SHP77 treated with DMSO at 0.1 percent for 48 hours (cell line): Measurements from ENCODE around the gene AQP7.
"Not testable (repeated sequence)": the region's sequence is repeated elsewhere in the genome, so short reads cannot be mapped to it uniquely, and the experiment has no call there.

ENCODE experiments used
- DNase-seq: peaks from one replicate; lab custom pipeline; 2025; lab: John Stamatoyannopoulos, UW

The AQP7 gene

GRCh38 chr9:33374634-33375237, 27.6 kb downstream of the AQP7 start:
- DNase-seq: no peak

DNA sequence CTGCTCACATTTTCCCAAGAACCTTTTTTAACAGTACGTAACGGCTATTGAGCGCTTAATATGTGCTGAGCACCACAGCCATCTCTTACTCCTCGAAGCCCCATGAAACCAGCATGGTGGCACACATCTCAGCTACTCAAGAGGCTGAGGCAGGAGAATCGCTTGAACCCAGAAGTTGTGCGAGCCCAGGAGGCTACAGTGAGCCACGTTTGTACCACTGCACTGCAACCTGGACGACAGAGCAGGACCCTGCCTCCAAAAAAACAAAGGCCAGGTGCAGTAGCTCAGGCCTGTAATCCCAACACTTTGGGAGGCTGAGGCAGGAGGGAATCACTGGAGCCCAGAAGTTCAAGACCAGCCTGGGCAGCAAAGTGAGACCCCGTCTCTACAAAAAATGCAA, 28.2 kb downstream of the AQP7 start:
- no peak for DNase-seq

DNA sequence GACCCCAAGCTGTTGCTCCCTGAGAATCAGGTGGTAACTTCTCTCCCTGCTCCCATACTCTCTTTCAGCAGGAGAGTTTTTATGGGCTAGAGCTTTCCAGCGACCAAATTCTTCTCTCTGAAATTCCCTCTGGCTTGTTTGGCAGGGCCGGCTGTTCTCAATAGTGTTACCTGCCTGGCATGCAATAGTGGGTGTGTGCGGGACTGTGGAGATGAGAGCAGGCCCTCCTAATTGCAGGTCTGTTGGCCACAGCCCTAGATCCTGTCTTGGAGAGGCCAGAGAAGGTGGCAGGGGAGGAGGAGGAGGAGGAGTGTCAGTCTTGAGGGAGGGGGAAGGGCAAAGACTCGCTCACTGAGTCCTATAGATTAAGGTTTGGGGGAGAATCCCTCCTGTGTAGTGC, 29.5 kb downstream of the AQP7 start:
- no peak for DNase-seq

DNA sequence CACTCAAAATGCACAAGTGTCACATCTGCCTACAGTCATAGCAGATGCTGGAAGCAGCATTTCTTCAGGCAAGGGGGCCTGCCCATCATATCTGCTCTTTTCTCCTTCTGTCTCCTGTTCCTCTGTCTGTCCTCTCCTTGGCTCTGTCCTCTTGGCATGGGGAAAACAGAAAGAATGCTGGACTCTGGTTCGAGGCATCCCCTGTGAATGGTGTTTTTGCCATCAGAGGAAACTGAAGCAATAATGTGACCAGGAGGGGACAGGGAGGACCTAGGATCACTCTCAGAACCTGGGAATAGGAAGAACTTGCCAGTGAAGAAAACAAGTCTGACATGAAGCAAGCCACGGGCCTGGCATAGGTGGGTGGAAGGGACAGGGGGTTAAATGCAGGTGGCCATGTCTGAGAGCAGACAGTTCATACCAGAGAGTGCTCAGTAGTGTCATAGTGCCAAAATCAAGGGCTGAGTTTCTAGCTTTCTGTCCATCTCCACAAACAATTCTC, 35.3 kb downstream of the AQP7 start:
- DNase-seq: no peak

- not testable (repeated sequence) for DNase-seq
Observed at GRCh38 chr9:33364814-33365213, 37.6 kb downstream of the AQP7 start.

DNA sequence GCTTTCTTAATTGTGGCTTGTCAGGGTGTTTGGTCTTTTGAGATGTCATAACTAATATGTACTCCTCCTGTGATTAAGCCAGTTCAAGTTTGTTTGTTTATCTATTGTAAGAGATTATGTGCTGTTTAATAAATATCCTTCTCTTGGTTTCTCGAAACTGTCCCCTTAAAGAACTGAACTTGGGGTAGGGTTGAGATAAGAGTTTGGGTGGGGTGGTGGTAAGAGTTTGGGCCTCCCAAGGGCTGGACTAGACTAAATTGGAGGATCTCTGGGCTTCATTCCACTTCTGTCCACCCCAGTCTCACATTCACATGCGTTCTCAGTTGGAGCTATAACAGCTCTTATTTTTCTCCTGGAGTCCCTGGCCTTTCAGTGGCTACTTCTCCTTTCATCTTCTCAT, 38.2 kb downstream of the AQP7 start:
- DNase-seq: no peak

- DNase-seq: not testable (repeated sequence)
Observed at GRCh38 chr9:33358641-33359040, 43.7 kb downstream of the AQP7 start.

- no peak for DNase-seq
Observed at GRCh38 chr9:33355933-33356332, 46.4 kb downstream of the AQP7 start.

DNA sequence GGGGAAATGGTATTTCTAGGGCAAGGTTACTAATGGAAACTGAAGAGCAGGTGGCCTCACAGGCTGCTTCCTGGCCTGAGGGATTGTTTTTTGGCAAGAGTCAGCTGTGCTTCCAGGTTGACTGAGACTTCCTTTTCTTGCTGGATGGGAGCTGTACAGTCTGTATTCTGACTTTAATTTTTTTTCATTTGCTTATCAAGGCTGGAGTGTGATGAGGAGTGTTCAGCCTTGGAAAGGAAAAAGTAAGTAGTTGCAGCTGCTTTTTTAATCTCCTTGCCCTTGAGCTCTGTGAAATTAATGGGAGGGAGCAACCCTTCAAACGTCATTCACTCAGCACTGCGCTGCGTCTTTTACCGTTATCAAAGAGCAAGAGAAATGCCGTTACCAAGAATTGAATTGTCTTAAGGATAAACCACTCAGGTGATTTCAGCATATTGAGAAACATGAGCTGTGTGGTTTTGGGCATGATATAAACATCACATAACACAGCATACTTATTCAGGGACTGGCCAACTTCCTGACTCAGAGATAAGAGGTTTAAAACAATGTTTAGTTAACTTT, 47.6 kb downstream of the AQP7 start:
- DNase-seq: no peak

GRCh38 chr9:33351547-33351946, 50.8 kb downstream of the AQP7 start:
- no peak for DNase-seq

GRCh38 chr9:33350310-33350709, 52.1 kb downstream of the AQP7 start:
- DNase-seq: no peak

DNA sequence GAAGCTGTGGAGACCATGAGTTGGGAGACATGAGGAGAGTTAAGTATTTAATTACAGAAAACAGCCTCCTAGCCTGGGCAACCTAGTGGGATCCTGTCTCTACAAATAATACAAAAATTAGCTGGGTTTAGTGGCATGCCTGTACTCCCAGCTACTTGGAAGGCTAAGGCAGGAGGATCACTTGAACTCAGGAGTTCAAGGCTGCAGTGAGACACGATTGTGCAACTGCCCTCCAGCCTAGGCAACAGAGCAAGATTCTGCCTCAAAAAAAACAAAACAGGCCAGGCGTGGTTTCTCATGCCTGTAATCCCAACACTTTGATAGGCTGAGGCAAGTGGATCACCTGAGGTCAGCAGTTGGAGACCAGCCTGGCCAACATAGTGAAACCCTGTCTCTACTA, 52.6 kb downstream of the AQP7 start:
- no peak for DNase-seq

GRCh38 chr9:33348998-33349397, 53.4 kb downstream of the AQP7 start:
- no peak for DNase-seq

DNA sequence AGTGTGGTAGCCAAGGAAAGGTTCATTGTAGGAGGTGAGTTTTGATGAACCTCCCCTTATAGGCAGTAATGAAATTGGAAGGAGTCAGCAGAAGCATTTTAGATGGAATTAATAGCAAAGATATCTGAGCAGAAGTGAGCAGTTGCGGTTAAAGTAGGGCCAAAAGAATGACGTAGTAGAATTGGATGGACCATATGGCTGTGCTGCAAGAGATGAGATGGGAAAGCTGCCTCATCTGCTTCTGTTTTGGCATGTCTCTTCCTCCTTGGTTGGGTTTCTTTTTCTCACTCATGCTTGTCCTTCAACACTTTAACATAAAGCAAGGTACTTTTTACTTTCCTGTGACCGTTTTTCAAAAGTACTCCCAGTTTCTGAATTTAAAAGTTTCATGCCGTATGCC, 55.8 kb downstream of the AQP7 start:
- no peak for DNase-seq

DNA sequence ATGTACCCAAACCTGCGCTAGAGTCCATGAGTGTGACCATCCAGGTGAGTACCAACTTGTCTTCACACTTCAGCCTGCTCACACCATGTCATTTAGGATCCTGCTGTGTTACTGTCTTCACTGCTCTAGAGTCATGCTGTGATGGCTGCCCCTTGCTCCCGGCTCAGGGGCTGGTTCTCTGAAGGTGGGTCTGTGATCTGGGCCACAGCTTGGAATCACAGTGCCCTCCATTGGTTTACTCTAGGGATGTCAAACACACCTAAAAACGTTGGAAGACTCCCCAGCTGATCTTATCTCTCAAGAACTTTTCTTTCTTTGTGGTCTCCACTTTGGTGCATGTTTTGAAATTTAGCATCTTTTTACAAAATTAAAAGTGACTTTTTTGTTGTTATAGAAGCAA, 58.2 kb downstream of the AQP7 start:
- DNase-seq: no peak

- no peak for DNase-seq
Observed at GRCh38 chr9:33341182-33341581, 61.2 kb downstream of the AQP7 start.

GRCh38 chr9:33340186-33340585, 62.2 kb downstream of the AQP7 start:
- no peak for DNase-seq
